ENCODE measurements around the gene CCDC33.
A peak's percentile ranks its signal among the peaks of the same experiment; 100 is the strongest.

CCDC33 gene

DNA sequence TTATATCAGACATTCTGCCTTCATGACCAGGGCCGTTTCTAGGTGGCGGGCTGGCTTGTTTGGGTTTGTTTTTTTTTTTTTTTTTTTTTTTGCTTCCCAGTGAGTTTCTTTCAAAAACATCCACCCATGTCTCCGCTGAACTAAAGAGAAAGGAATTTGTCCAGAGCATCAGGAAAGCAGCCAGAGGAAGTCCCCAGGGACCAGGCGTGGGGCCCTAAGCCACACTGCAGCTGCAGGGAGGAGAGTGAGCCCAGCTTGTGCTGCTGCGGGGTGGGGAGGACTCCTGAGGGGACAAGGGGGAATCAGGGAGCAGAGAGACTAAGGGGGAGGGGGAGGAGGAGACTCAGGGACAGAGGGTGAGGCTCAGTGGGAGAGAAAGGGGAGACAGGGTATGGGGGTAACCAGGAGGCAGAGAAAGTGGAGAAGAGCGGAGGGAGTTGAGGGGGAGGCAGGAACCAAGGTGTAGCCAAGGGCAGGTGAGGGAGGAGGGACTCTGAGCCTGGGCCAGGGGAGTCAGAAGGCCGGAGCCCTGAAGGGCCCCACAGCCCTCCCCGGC is 81.8 kb downstream of the CCDC33 start:
- no peak for DNase-seq

DNA sequence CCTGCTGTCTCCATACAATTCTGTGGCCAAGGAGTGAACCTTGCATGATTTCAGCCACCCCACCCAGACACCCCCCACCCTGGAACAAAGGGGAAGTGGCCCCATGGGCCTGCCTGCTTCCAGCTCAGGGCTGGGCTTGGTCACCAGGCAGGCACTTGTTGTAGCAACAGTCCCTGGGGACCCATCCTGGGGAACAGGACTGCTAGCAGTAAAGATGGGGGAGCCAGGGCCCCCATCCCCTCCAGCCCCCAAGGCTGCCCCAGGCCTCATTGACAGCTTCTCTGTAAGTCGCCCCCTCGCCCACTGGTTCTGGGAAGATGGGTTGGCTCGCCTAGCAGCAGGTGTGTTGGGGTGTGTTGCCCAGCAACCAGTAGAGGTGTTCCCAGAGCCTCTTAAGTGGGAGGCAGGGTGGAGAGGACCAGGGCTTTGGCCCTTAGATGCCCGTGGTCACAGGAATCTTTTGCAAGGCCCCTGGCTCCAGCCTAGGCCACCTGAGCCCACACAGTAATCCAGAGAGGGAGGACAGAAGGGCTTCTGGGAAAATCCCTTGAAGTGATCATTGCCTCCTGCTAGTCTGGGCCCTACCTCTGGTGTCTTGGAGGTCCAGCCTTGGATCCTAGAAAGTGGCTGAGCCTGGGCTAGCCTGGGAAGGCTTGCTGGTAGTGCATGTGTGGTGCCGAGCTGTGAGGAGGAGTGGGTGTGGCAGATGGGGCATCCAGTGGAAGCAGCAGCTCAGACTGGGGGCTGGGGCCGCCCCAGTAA is 82.4 kb downstream of the CCDC33 start:
- no peak for DNase-seq

DNA sequence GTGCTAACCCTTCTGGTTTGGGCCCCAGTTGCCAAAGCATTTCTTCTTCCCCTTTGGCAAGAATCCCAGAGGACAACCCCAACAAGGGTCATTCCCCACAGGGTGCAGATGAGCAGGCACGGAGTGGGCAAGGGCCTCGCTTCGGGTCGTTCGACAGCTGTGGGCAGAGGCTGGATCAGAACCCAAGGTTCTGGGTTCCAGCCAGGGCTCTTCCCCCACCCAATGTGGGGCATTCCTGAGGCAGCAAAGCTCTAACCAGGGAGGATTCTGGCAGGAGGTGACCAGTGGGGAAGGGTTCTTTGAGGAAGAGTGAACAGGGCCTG is 83.0 kb downstream of the CCDC33 start:
- DNase-seq = no peak

DNA sequence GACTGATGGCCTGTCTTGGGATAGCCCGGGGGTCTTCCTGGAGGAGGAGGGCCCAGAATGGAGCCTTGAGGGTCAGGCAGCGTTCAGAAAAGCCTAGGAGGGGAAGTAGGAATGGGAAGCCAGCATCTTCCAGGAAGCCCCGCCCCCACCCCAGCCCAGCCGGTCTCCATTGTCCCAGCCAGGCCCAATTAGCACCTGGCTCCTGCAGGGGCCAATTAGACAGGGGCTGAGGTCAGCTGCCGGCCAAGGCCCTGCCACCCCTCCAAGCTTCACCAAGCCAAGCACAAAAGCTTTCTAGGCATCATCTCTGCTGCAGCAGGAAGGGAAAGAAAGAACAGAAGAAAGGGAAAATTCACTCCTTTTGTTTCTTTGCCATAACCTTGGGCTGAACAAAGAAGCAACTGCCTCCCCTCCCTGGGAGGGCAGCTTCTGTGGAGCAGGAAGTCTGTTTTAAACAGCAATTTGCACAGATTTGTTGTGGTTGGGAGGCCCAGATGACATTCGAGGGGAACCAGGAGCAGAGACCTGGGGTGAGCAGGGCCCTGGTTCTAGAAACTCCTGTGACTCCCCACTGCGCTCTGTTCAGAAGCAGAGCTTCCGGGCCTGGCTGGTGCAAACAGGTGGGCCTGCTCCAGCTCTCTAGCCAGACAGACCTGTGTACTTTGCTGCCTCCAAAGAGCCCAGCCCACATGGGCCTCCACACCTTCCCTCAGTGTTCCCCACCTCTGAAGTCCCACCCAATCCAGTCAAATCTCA is 83.6 kb downstream of the CCDC33 start:
- DNase-seq = no peak

DNA sequence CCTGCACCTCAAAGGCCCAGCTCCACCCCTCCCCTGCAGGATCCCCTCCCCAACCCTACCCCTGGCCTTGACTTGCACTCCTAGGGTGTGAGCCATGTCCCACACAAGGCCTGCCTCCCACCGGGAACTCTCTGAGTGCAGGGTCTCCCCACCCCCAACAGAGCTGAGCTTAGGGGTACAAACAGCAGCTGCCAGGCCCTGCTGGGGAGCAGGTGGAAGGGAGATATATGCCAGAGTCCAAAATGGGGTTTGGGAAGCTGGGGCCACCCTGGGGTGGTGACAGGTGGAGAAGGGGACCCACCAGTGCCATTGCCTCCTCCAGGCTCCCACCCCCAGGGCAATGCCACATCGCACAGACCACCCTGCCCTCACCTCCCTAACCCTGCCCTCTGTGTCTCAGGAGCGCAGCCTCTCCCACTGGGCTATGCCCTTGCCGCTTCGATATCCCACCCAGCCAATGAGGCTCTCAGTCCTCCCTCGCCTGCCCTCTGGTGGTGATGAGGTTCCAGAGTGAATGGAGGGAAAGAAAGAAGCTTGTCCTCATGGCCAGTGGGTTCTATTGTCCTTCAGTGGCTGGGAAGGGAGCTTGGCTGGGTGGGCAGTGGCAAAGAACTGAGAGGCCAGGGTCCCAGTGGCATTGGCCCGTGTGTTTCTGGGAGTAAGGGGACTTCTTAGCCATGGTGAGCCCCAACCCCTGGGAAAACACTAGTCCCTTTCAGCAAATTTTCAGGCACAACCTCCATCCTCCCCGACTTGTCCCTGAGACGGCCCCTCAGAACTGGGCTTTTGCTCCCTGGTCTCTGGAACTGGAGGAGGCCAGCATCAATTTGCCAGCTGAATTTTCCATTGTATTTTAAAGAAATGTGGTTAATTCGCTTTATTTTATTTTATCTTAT is 84.5 kb downstream of the CCDC33 start:
- DNase-seq = no peak

DNA sequence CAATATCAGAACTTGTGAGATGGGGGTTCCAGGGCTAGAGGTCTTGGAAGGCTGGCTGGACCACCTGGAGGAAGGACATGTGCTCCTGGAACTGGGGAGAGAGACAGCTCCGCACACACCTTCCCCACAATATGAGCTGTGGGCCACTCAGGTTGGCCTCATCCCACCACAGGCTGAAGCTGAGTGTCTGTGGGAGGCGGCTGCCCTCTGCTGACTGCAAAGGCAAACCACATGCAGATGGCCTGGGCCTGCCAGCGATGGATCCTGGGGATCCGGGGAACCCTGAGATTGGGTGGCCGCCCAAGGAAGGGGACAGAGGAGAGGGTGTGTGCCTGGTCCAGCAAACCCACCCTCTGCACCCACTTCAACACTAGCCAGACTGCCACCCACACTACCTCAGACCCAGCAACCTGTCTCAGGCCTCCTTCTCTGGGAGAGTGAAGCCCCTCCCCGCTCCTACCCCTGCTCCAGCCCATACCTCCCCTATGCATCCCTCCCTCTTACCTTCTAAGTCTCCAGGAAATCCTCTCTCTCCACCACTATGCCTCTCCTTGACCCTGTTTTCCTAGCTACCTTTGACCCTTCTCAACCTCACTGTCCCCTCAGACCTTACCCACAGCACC is 86.5 kb downstream of the CCDC33 start:
- peak; percentile 43 to 50 for DNase-seq

DNA sequence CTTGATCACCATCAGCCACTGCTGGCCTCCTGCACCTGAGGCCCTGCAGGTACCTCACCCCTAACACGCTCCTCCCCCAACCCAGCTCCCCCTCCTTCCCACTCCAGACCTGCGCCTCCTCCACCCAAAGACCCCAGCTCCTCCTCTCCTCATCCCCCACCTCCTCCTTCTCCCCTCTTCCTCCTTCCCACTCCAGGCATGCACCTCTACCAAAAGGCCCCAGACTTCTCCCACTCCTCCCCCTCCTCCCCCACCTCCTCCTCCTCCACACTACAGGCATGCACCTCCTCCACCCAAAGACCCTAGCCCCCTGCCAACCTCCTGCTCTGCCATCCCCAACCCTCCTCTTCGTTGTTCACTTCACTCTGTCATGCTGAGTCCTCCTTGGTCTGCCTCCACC is 88.6 kb downstream of the CCDC33 start:
- no peak for DNase-seq

DNA sequence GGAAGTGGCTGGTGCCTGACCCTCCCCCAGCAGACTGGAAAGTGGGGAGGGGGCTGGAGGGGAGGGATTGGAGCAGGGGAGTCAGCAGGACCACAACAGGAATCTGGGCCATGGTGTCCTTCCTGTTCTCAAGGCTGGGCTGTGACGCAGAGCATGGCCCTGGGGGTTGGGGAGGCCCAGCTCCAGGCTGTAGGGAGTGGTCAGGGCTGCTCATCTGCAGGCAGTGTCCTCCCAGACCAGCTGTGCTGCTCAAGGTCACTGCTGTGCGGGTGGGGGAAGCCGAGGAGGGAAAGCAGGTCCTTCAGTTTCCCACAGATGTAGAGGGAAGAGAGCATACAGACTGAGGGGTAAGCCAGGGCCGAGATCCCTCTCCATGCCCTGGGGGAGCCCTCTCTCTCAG is 90.6 kb downstream of the CCDC33 start:
- DNase-seq = no peak

DNA sequence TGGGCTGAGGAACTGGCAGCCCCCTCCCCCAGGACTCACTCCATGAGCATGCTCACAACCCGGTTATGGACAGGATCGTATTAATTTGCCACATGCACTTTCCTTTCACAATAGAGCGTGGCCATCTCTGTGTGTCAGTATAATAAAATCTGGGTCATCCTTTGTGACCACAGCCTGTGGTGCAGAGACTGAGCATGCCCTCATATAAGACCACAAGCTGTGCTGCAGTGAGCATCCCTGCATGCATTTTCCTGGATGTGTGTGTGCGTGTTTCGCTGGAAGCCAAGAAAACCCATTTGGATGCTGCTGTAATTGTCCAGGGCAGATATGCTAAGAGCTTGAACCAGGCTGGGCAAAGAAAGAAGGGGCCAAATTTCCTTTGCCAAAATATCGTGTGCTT is 91.6 kb downstream of the CCDC33 start:
- no peak for DNase-seq

DNA sequence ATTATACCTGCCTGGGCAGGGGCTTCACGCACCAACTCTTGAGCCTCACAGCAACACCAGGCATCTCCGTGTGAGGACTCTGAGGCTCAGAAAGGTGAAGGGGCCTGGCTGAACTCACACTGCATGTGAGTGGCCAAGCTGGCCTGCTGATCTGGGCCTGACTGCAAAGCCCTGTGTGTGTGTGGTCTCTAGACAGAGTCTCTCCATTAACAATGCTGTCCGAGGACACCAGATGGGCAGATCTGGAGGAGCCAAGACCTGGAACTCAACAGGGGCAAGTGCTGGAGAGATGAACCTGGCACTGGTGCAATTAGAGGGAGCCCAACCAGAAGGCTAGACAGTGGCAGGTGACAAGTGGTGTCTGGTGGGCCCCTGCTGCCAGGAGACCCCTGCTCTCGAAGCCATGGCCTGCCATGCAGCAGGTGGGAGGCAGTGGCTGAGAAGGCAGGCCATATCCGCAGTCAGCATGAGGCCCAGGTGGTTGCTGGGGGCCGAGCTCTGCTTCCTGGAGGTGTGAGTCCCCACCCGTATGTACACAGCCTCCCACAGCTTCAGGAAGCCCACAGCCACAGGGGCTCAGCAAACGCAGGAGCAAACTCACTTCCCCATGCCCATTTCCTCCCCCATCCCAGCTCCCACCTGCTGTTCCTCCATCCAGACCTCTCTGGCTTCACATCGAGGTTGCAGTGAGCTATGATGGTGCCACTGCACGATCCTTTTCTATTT is 92.4 kb downstream of the CCDC33 start:
- no peak for DNase-seq

DNA sequence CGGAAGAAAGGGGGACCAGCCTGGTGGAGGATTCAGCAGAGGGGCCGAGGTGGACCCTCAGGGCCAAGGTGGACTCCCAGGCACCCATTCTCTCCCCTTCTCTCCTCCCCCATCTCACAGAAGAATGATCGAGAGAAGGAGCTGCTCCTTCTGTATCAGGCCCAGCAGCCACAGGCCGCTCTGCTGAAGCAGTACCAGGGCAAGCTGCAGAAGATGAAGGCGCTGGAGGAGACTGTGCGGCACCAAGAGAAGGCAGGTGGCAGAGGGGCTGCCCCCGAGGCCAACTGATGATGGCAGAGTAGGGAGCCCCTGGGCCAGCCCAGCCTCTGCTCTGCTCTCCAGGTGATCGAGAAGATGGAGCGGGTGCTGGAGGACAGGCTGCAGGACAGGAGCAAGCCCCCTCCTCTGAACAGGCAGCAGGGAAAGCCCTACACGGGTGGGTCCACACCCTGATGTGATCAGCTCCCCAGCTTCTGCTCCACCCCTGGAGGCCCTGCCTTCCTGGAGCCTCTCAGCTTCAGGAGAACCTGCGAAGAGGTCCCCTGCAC is 94.8 kb downstream of the CCDC33 start:
- DNase-seq = no peak

DNA sequence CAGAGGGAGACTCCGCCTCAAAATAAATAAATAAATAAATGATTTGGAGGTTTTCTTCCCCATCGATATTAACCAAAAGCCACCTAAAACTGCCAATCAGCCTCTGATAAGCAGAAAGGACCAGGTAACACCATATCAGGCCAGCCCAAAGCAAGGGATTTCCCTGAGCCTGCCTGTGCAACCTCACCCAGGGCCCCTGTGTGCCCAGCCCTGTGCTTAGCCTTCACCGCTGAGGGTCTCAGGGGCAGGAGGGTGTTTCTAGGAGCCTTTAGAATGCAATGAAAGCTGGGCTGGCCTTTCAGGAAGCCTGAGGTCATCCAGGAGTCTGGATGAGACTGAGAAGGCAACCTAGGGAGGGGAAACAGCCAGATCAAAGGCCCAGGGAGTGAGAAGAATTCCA is 95.9 kb downstream of the CCDC33 start:
- DNase-seq = no peak

DNA sequence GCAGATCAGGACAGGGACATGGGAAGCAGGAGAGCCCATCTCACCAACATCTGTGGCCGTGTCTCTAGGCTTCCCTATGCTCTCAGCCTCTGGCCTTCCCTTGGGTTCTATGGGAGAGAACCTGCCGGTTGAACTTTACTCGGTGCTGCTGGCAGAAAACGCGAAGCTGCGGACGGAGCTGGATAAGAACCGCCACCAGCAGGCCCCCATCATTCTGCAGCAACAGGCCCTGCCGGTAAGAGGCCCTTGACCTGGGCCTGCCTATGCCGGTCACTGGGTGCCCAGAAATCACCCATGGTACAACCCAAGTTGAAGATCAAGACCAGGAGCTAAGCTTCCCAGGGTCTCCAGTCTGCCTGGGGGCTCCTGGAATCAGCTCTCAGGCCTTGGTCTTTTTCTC is 96.5 kb downstream of the CCDC33 start:
- DNase-seq = no peak

DNA sequence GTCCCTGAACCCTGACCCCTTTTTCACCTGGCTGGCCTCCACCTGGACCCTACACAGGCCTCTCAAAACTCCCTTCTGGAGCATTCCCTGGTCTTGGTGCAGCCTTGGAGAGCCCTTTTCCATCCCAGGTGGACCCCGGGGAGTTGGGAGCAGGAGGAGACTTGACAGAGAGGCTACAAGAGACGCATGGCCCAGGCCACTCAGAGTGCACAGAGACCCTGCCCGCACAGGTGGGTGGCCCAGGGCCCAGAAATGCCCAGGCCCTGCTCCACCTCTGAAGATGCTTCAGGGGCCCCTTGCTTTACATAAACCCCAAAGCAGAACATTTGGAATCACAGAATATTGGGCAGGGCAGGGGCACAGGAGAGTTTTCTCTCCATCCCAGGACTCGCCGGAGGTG is 97.0 kb downstream of the CCDC33 start:
- DNase-seq = no peak

DNA sequence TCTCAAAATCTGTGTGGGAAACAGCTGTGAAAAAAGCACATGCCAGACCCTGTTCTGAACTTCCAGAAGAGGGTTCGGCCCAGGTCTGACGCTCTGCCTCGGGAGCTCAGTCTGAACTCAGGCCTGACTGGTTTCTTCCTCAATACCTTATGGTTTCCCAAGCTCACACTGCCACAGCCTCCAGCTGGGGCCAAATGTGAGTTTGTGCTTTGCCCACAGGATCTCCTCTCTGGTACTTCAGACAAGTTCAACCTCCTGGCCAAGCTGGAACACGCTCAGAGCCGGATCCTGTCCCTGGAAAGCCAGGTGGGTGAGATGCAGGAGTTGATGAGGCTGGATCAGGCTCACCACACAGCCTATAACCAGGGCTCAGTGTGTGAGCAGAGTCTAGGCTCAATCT is 97.5 kb downstream of the CCDC33 start:
- no peak for DNase-seq

DNA sequence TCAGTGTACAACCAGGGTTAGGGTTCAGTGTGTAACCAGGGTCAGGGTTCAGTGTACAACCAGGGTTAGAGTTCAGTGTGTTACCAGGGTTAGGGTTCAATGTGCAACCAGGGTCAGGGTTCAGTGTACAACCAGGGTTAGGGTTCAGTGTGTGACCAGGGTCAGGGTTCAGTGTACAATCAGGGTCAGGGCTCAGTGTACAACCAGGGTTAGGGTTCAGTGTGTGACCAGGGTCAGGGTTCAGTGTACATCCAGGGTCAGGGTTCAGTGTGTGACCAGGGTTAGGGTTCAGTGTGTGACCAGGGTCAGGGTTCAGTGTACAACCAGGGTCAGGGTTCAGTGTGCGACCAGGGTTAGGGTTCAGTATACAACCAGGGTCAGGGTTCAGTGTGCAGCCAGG is 98.0 kb downstream of the CCDC33 start:
- no peak for DNase-seq

DNA sequence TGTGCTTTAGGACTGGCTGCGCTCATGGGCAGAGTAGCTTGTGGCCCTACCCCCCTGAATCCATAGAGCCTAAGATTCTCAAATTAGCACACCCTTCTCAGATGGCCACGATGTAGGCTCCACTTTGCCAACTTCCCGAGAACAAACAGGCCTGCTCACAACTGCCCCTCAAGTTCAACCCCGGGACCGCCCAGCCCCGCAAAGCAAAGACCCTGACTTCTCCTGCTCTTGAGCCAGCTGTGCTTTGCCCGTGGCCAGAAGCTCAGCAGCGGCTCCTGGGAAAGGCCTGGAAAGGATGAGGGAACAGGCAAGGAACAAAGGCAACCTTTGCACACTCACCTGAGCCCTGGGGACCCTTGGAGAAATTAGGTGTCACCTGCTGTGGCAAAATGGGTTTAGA is 99.3 kb downstream of the CCDC33 start:
- no peak for DNase-seq

DNA sequence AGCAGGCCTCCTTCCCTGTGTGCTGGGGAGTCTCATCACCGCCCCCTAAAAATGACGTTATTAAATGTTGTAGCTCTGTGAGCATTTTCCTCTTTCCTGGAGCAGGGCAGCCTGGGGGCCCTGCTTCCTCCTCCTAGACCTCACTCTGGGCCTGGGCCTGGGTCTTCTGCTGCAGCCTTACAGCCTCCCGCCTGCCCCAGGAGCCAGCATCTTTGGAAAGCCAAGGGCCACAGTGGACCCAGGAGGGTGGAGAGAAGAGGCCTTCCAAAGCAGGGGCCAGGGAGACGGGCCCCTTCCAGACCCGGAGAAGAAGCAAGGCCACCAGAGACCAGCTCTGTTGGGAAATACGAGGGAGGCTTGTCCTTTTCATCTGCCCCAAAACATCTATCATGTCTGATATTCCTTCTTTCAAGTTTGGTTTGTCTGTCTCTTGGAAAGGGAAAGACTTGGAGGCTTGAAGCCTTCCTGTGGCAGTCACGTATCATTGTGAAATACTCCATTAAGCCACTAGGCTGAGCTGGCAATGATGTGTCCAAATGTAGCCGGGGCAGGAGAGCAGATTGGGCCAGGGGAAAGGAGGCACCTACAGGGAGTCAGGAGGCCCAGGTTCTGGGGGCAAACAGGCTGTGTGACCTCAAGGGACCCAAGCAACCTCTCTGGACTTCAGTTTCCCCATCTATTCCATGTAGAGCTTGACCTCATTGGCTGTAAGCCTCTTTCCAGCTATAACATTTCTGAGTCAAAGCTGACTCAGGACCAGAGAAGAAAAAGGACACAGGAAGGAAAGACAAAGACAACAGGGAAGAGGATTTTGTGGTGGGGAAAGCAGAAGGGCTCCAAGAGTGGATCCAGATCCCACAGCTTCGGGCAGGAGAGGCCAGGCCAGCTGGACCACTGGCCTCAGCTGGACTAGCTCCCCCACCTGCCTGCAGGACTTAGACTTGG is 100.2 kb downstream of the CCDC33 start:
- DNase-seq = no peak

DNA sequence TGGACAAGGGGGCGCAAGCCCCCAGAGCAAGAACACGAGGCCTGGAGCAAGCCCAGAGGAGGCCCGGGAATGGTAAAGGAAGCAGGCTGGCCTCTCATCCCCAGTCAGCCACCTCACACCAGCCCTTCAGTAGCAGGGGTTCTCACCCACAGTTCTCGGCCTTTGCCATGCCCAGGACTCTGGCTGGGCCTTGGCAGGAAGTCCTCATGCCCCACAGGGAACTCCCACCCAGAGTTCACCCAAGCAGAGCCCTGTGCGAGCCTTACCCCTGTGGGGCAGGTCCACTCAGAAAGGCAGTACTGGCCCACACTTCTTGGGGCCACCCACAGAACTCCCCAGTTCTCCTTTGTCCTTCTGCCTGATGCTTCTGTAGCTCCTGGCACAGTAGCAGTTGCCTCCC is 101.0 kb downstream of the CCDC33 start:
- DNase-seq = no peak

DNA sequence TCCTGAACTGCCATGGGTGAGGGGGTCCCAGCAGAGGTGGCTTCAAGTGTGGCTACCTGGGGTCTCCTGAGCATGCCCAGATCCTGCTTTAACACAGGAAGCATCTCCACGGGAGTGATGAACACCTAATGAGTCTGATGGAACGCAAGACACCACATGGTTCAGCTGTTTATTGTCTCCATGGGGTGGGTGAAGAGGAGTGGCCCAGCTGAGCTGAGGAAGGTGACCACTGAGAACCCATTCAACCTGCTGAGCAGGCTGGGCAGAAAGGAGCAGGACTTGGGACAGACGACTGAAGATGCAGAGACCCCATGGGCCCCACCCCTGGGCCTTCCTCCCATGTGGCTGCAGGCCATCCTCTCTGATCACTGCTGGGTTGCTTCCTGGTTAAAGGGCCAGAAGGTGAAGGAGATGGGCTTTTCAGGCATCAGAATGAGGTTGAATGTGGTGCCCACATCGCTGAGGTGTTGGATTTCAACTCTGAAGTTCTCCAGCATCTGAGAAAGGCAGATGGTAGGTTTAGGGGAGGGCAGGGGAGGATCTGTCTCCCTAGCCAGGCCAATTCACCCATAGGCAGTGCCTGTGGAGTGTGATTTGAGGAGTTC is 101.6 kb downstream of the CCDC33 start:
- no peak for DNase-seq

Measured in activated CD4-positive, alpha-beta T cell treated with anti-CD3 and anti-CD28 coated beads, Interleukin-2, amount 50 U/mL, for 4 hours (primary cell).